GM12878 (cell line): ENCODE results near the gene ACCS.
A peak's percentile ranks its signal among the peaks of the same experiment; 100 is the strongest.

Source experiments
- BRCA1 ChIP-seq: IDR thresholded peaks from 2 replicates; pipeline ENCODE4 v1.6.1; 2011; ENCODE audit warnings: low read depth, low read length, improper control_type of control experiment
- EZH2 ChIP-seq: IDR thresholded peaks from 2 replicates; pipeline ENCODE4 v1.6.1; 2012; ENCODE audit warnings: low read depth, mild to moderate bottlenecking, control low read depth, inconsistent platforms, low read length, borderline replicate concordance; ENCODE audit not compliant: control insufficient read depth
- HDAC6 ChIP-seq: fragments of 200-600 bp; sonication (generic); IDR thresholded peaks from one replicate; pipeline ENCODE4 v1.8.0; 2017; ENCODE audit warnings: antibody characterized with exemption; ENCODE audit not compliant: unreplicated experiment
- POLR2A ChIP-seq: IDR thresholded peaks from 2 replicates; pipeline ENCODE4 v1.6.1; 2011; ENCODE audit warnings: low read depth, mild to moderate bottlenecking, low read length
- POLR2AphosphoS2 ChIP-seq: IDR thresholded peaks from 2 replicates; pipeline ENCODE4 v1.6.1; 2011; ENCODE audit warnings: low read depth, mild to moderate bottlenecking, low read length, improper control_type of control experiment, moderate library complexity
- SUZ12 ChIP-seq: fragments of 200-600 bp; sonication (generic); IDR thresholded peaks from one replicate; pipeline ENCODE4 v1.6.1; 2018; ENCODE audit warnings: antibody characterized with exemption, mild to moderate bottlenecking; ENCODE audit not compliant: unreplicated experiment
- YY1 ChIP-seq: IDR thresholded peaks from 2 replicates; pipeline ENCODE4 v1.6.1; 2011; ENCODE audit warnings: low read depth, mild to moderate bottlenecking, low read length
- ZNF384 ChIP-seq: IDR thresholded peaks from 2 replicates; pipeline ENCODE4 v1.6.1; 2012; ENCODE audit warnings: low read depth, mild to moderate bottlenecking, low read length, improper control_type of control experiment, borderline replicate concordance
- TF ChIP-seq, protein P1 (sequence below), 3 experiments: IDR thresholded peaks in 2 of 3; conservative IDR thresholded peaks in 1 of 3; 2 replicates each; pipeline ENCODE4 v1.5.1; 2011; ENCODE audit warnings: low read depth in 3 of 3, low read length in 3 of 3, mild to moderate bottlenecking in 3 of 3, control low read depth in 2 of 3, moderate library complexity in 2 of 3, inconsistent platforms in 1 of 3, mixed read lengths in 1 of 3; ENCODE audit not compliant: control insufficient read depth in 2 of 3, insufficient read depth in 1 of 3; ENCODE audit errors: extremely low read depth in 1 of 3

DNA sequence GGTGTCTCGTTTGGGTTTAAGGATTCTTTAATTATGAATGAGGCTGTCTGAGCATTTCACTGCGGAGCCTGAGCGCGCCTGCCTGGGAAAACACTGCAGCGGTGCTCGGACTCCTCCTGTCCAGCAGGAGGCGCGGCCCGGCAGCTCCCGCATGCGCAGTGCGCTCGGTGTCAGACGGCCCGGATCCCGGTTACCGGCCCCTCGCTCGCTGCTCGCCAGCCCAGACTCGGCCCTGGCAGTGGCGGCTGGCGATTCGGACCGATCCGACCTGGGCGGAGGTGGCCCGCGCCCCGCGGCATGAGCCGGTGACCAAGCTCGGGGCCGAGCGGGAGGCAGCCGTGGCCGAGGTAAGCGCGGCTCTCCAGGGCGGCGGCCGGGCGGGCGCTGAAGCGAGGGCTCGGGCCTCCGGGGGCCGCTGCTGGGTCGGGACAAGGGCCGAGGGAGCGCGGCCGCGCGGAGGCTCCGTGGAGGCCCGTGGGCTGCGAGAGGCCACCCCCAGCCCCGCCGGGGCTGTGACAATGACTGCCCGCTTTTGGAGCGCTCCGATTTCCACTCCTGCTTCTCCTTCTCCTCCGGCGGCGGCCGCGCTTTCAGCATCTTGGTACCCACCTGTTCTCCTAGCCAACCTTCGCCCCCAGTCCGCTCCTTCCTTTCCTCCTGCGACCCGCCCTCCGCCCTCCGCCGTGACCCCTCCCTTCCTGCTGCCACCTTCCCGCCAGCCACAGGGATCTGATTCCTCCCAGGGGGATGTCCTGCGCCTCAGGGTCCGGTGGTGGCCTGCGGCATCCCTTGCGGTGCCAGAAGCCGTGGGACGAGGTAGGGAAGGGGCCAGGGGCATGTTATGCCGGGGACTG is 29.7 kb downstream of the ACCS start, which contains the start of gene EXT2:
- TF ChIP-seq YY1 (0 out of 2 replicates have a peak, but pooled peaks have one; percentile 15), ZNF384 (no peak), POLR2A (peak; percentile 77), SUZ12 (no peak), BRCA1 (no peak), EZH2 (no peak), POLR2AphosphoS2 (no peak), HDAC6 (no peak)
- TF ChIP-seq, protein P1, sequence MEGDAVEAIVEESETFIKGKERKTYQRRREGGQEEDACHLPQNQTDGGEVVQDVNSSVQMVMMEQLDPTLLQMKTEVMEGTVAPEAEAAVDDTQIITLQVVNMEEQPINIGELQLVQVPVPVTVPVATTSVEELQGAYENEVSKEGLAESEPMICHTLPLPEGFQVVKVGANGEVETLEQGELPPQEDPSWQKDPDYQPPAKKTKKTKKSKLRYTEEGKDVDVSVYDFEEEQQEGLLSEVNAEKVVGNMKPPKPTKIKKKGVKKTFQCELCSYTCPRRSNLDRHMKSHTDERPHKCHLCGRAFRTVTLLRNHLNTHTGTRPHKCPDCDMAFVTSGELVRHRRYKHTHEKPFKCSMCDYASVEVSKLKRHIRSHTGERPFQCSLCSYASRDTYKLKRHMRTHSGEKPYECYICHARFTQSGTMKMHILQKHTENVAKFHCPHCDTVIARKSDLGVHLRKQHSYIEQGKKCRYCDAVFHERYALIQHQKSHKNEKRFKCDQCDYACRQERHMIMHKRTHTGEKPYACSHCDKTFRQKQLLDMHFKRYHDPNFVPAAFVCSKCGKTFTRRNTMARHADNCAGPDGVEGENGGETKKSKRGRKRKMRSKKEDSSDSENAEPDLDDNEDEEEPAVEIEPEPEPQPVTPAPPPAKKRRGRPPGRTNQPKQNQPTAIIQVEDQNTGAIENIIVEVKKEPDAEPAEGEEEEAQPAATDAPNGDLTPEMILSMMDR (IDR thresholded peaks at IDR 0.05 in 2 of 3, conservative IDR thresholded peaks at IDR 0.05 in 1 of 3; ENCODE audit: control insufficient read depth in 2 of 3, extremely low read depth in 1 of 3, insufficient read depth in 1 of 3, low read depth in 3 of 3, low read length in 3 of 3), result peak; percentile 87 to 93 (median 92)
